GM21447 (cell line): ENCODE results near the gene SNN.

Source experiments
- ATAC-seq: cut with Tn5 transposase; IDR thresholded peaks from one replicate; pipeline ENCODE4 v1.9.1; 2021; ENCODE audit not compliant: unreplicated experiment

SNN gene

DNA sequence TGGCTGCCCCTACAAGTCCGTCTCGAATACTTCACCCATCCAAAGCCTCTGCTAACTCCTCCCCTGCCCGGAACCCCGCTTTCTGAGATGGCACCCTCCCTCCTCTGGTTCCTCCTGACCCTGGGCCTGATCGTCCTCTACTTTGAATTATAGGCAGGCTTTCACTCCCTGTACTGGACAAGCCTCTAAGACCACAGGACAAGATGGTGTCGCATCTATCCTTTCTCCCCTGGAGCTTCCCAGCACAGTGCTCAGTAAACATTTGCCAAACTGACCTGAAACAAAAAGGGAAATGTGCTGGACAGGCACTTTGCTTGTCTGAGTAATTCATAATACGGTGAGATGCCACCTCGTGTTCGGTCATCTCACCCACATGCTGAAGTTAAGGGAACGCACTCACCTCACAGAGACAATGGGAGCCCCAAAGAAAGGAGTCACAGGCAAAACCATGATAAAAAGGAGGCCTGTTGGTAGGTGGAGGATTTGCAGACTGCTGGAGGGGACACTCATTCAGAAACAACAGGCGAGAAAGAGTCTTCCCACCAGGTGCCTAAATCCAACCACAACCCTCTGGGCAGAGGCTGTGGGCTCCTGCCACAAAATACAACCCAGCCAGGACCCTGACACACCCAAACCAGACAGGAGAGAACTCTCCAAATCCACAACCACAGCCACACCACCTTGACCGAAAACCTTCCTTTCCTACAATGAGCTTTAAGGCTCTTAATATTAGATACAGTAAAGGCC is 28.2 kb downstream of the SNN start:
- no peak for ATAC-seq

DNA sequence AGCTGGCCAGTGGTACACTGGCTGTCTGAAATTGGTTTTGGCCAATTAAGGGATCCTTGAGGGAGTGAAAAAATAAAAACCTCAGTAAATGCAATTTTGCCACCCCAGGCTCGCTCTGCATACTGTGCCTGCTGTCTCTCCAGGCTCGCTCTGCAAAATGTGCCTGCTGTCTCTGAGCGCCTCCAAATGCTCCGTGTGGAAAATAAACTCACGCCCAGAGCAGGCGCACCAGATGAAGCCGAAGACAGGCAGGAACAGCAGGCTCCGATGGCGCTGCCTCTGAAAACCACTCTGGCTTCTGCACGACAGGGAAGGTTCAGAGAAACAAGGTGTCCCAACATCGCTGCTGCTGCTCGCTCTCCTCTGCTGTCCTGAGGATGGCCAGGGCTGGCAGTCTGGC is 29.1 kb downstream of the SNN start:
- ATAC-seq: no peak

DNA sequence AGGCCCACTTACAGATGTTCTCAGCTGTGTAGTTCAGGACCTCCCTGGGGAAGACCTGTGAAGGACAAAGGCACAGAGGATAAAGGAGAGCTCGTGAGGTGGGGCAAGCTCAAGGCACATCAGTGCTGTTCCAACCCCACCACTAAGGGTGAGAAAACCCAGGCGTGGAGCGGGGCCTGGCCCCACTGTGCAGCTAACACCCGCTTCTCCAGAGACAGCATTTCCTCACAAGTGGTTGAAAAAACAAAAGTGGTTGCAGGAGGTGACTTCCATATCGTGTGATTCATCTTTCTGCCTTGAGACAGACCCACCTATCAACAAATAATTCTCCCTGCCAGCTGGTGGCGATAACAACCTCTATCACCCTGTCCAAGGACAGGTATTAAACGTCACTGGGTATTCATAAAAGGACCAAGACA is 30.0 kb downstream of the SNN start:
- ATAC-seq: no peak

DNA sequence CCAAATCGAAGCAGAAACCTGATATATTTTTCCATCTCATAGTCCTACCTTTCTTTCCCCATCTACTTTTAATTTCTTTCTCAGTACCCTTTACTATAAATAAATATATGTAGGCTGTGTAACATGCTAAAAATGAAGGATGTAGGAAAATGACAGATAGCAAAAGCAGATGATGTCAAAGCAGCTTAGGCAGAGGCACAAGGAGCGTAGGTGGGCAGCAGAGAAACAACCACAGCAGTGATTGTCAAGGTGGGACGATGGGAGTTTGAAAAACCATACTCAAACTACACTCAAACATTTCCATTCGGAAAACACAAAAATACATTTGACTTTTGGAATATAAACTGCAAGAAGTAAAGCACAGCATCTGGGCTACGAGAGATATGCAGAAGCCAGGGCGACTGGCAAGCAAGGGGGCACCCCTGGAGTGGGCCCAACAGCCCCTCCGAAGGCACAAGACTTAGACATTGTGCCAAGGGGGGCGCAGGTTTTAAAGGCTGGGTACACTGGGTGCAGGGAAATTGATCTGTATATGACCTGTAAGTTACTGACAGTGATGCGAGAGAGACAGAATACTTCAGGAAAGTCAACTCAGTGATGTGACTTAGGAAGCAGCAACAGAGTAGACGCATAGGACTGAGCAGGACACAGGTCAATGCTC is 31.1 kb downstream of the SNN start:
- no peak for ATAC-seq

DNA sequence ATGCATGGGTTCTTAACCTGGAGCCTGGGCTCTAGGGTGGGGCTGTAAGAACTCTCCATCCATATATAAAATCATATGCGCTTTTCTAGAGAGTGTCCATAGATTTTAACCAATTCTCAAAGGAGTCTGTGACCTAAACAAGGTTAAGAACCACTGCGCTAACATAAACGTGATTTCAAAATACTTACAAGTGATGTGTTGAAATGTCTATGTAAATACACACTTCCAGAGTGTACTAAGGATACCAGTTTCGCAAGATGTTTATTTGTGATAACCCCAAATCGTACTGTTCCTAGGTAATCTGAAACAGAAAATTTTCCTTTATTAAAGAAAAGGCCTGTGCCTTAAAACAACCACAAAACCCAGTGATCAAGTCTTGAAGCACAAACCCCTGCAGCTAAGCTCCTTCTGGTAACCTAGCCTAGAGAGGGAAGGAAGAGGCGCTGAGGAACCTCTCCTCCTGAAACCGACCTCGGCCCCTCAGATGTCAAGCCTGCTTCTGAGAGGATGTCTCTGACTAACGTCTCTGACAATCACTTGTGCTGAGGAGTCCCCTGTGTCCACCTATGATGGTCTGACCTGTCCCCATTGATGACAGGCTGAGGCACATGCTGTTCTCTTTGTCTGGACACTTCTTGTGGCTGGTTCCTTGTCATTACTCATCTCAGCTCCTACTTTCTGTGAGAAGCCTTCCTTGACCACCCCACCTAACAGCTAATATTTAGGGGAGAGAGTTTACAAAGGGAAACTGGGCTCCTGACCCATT is 32.2 kb downstream of the SNN start:
- no peak for ATAC-seq

DNA sequence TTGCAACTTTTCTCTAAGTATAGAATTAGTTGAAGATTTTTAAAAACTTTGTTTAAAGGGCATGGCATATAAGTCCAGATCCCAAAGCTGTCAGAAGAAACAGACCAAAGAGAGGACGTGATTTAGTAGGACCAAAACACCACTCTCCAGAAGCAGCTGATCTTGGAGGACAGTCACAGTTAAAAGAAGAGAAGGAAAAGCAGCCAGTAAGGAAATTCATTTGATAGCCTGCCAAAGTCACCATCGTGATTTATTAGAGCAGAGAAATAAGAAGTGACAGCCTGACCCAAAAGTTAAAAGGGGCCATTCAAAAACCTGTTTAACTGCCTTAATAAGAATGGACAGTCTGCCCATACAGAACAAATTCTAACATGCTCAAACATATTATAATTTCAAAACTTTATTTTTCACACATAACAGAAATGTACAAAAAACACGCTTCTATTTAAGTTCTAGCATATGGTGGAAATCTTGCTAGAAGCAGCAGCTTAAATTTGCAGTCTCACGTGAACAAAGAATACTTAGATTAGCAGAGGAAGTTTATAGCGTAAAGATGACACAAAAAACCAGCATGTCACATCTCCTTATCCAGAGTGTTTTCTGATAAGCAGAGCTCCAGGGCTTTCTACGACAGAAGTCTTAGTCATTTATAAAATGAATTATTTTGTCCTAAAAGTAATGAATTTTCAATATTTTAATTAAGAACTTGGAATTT is 37.2 kb downstream of the SNN start:
- ATAC-seq: no peak

DNA sequence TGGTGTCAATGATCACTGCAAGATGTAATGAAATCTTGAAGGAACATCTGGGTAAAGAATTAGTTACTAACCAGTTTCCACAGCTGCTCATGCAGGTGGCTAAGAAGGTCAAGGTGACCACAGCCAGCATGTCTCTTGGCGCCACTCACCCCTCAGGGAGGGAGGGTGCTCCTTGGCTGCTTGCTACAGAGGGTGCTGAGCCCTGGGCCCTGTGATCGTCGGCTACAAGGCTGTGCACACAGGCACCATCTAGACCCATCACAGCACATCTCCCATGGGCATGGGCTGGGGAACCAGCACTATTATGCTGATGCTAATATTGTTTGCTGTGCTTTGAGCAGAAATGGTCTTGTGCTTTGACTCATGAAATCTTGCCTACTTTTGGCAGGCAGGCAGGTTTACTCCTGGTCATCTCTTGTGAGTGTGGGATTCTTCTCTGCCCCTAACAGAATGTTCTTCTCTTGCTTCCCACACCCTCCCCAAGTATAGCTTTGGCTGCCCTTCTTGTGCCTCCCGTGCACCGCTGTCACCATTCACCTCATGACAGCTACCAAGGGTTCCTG is 38.0 kb downstream of the SNN start:
- ATAC-seq: peak; percentile 83

DNA sequence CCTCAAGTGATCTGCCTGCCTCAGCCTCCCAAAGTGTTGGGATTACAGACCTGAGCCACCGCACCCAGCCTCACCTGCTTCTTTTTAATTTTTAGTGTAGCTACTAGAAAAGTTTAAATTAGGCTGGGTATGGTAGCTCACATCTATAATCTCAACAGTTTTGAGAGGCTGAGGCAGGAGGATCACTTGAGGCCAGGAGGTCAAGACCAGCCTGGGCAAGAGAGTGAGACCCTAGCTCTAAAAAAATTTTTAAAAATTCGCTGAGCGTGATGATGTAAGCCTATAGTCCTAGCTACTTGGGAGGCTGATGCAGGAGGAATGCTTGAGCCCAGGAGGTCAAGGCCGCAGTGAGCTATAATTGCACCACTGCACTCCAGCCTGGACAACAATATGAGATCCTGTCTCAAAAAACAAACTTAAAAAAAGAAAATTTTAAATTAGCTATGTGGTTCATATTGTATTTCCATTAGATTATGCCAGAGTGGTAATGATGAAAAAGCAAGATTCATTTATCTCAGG is 39.5 kb downstream of the SNN start:
- no peak for ATAC-seq

DNA sequence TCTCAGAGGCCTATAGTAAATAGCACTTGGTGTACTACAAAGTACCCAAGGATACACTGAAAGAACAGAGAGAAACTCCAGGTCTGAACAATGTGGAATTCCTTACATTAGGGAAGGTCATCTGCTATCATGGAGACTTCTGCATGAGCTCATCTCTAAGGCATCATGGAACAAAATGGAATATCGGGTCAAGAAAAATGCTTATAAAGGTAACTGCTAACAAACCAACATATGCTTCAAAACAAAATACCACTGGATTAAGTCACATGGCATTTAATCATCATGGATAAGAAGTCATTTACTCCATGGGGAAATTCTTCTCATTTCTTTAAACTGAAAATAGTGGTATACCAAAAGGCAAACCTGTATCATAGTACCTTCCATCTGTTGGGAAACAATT is 40.2 kb downstream of the SNN start:
- ATAC-seq: no peak

DNA sequence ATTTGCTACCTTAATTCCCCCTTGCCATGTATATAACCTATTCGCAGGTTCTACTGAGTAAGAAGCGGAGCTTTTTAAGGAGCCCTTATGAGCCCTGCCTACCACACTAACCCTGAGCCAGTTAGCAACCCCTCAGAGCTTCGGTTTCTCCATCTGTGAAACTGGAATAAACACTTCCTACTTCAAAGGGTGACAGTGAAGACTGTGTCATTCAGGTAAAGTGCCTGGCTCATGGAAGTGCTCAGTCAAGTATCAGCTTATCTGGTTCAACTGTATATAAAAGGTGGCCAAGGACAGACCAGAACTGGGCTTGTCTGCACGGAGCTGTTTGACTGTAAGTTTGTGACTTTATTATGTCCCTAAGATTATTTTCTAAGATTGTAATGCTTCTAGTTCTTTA is 43.4 kb downstream of the SNN start:
- no peak for ATAC-seq

DNA sequence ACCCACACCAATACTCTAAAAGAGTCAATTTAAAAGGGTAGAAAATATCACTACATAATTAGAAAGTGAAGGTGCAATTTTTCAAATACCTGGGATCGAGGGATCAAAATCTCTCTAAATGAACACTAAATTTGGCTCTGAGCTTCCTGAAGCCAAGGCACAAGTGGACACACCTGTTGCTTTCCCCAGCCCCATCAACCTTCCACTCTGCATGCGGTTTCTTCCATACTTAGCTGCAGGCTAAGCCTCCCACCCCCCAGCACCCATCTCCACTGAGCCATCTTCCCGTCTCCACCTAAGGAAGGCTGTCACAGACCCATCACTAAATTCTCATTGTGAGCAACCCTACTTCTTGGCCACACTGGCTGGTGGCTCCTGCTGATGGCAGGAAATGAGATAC is 43.9 kb downstream of the SNN start:
- no peak for ATAC-seq

DNA sequence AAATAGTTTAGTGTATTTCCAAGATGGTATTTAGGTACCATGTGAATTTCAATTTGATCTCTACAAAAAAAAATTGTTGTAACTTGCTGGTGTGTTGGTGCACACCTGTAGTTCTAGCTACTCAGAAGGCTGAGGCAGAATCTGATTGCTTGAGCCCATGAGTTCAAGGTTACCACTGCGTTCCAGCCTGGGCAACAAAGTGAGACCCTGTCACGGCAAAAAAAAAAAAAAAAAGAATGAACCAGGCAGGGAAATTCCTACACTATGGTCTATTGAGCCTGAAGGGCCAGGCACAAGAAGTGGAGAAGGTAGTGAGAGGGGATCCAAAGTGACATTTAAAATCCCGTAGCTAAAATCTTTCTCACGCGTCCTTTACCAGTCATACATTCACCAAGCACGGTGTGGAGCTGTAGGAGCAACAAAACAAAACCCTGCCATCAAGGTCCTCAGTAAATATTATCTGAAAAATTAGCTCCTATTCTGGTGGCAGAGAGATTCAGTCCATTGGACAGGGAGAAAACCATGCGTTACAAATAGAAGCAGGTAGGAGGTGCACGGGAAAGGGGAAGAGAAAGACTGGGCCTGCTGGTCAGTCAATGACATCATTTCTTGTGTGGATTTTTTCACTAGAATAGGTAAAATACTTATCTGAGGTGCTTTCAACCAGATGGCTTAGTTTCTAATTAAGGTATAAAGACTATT is 47.1 kb downstream of the SNN start:
- no peak for ATAC-seq

DNA sequence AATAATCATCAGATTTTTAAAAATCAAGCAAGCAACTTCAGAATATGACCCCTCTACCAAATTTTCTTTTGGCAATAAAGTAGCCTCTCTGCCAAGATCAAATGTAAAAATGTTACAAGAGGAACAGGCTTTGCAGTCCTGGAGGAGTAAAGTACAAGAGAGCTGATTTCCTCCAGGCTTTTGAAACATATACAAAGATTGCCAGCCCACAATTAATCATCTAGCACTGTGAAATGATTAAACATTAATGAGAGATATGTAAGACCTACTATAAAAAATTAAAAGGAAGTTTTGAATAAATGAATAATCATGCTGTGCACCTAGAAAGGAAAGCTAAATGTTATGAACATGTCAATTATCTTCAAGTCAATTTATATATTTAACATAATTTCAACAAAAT is 48.1 kb downstream of the SNN start:
- ATAC-seq: no peak

DNA sequence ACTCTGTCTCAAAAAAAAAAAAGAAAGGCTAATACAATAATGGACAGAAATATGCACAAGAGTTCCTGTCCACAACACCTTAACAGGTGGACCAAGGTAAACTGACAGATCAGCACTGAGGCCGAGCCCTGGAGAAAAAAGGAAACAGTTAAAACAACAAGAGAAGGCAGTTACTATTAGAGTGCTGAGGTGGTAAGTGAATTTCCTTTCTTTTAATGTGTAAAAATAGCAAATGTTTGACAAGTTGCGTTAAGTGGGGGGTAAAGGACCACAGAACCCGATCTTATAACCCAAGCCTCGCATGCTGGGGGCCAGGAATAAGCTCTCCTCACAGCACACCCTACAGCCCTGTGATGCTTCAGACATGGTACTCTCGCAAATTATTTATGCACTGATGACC is 49.6 kb downstream of the SNN start:
- ATAC-seq: no peak

DNA sequence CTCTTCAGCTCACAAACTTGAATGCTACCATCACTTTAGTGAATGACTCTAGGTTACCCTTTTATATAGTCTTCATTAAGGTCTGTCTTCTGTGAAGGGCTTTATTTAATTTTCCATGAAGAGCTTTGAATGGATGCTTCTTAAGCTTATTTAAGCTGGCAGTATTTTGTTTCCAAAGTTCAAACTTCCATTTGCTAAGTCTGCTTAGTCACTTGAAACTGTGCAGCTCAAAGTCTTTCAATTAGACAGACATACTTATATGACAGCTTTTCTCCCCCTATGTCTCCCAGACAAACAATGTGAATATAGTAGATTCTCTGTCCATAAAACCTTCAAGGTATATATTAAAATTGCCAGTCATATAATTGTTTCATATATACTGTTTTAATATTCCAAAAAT is 50.9 kb downstream of the SNN start:
- no peak for ATAC-seq

DNA sequence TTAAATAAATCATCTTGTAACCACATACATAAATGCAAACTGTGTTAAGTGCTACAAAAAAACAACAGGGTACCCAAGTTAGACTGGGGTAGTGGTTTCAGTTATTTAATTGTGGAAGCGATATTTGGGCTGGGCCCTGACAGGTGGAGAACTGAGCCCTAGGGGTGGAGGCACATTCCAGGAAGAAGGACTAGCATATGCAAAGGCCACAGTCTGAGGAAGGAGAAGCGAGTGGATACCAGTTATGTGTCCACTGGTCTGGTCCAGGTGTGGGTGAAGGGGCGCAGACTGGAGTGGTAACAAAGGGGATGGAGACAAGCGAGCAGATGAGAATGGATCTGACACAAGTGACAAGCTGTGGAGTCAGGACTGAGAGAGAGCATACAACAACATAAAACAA is 51.5 kb downstream of the SNN start:
- no peak for ATAC-seq

DNA sequence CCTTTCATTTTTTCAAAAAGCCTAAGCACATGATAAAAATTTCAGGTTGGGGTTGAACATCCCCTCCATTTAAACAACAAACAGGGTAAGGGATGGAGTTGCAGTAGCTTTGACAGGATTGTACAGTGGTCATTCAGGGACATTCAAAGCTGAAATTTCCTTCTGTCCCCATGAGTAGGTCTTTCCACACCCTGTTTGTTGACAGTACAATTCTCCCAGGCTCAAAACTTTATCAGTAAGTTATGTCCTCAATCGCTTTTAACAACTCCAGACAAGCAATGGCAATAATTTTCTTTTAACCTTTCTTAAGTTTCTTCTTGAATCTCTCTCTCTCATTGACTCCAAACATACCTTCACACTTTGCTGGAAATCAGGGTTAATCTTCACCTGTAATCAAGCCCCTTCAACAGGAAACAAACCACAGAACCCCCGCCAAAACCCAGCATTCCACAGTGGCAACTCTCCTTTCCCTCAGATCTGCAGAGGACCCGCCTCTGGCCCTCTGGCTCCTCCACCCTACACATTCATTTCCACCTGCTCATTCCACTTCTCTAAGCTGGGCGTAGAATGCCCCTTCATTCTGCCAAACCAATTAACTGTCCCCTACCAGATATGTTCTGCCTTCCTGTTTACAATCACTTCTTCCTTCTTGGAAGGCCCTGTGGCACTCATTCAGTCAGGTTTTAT is 53.7 kb downstream of the SNN start:
- no peak for ATAC-seq

DNA sequence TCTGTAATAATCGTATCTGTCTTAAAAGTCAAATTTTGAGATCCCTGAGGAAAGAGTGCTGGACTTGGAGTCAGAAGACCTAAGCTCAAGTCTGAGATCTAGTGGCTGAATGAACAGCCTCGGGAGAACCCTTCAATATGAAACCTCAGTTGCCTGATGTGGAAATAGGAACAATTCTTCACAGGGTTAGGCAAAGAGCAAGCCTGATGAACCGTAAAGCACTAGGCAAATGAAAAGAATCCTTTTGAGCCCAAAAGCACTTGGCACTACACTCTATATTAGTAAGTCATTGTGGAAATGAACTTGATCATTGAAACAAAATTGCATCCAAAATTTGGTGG is 54.2 kb downstream of the SNN start:
- ATAC-seq: no peak

DNA sequence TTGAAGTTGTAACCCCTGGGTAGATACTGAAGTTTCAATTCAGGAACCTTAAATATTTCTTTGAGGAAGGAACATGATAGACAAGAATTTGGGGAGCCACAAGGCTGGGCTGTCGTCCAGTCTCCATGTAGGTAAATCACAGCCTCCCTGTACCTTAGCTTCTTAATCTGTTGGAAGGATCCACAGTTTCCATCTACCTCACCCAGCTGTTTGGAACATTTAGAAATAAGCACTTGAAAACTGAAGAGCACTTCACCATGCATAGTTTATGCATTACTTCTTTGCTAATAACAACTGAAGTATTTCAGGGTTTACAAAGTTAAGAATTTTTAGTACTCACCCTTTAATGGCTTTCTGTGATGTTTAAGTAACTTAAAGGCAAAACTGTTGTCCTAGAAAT is 57.2 kb downstream of the SNN start:
- no peak for ATAC-seq

DNA sequence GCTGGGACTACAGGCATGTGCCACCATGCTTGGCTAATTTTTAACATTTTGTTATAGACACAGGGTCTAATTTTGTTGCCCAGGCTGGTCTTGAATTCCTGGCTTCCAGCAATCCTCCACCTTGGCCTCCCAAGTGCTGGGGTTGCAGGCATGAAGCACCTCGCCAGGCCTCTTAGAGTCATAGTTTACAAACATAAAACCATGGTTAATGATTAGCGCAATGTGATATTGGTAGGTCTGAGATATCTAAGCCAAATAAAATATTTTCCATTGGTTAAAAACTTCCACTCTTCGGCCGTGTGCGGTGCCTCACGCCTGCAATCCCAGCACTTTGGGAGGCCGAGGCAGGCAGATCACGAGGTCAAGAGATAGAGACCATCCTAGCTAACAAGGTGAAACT is 57.8 kb downstream of the SNN start:
- no peak for ATAC-seq
